Calu3 (cell line): ENCODE measurements around the gene MYT1. TPM values are rescaled to one million over a fixed set of nuclear protein-coding genes. Genes with fewer than 3 reads are reported as not detected.
"Not testable (repeated sequence)": the region's sequence is repeated elsewhere in the genome, so short reads cannot be mapped to it uniquely, and the experiment has no call there.

Experiments
- BruUV-seq: library from RNA; stranded (reverse); fragments of 400-500 nt; replicated peaks from 2 replicates; lab custom pipeline; 2021; lab: Mats Ljungman, UMichigan
- CTCF ChIA-PET: fragments of 300-600 bp; sonication (Branson Sonifier 250); formaldehyde crosslinking; loops from one replicate; lab custom pipeline; 2022; ENCODE audit warnings: antibody characterized with exemption; lab: Charles Lee
- DNase-seq: peaks from one replicate; pipeline ENCODE4 v3.0.0; 2022
- H3K27ac Mint-ChIP-seq: one replicate; pipeline ENCODE4 v1.8.0; 2022; ENCODE audit warnings: mixed read lengths; ENCODE audit not compliant: unreplicated experiment
- H3K27me3 Mint-ChIP-seq: one replicate; pipeline ENCODE4 v1.8.0; 2022; ENCODE audit warnings: mixed read lengths; ENCODE audit not compliant: unreplicated experiment
- H3K36me3 Mint-ChIP-seq: one replicate; pipeline ENCODE4 v1.8.0; 2022; ENCODE audit warnings: mild to moderate bottlenecking, moderate library complexity, mixed read lengths; ENCODE audit not compliant: insufficient read depth, unreplicated experiment
- H3K4me1 Mint-ChIP-seq: one replicate; pipeline ENCODE4 v1.8.0; 2022; ENCODE audit warnings: mild to moderate bottlenecking, low read depth, mixed read lengths; ENCODE audit not compliant: unreplicated experiment
- H3K4me3 Mint-ChIP-seq: one replicate; pipeline ENCODE4 v1.8.0; 2022; ENCODE audit warnings: mild to moderate bottlenecking, low read depth, moderate library complexity, mixed read lengths; ENCODE audit not compliant: unreplicated experiment
- H3K9me3 Mint-ChIP-seq: one replicate; pipeline ENCODE4 v1.8.0; 2022; ENCODE audit warnings: low read depth, mixed read lengths; ENCODE audit not compliant: unreplicated experiment
- intact Hi-C: fragments of 100-400 bp; cut with micrococcal nuclease; formaldehyde crosslinking; loops from one replicate; pipeline ENCODE4 v1.10.0; 2022; ENCODE audit not compliant: unreplicated experiment
- total RNA-seq: library from RNA; stranded (reverse); gene quantifications from 2 replicates; pipeline ENCODE4 v1.2.3, GENCODE V29; 2022
- TF ChIP-seq, protein P1 (sequence below): fragments of 200-600 bp; IDR thresholded peaks from one replicate; pipeline ENCODE4 v1.8.0; 2022; ENCODE audit warnings: antibody characterized with exemption; ENCODE audit not compliant: unreplicated experiment

MYT1 gene
- total RNA-seq, 1 experiment from 2014 or later: 0.45 TPM

- no peaks in the 10 kb centered on the region for H3K9me3 Mint-ChIP-seq
- intact Hi-C loops: no loop called here
- no peak overlapping the region for H3K27ac Mint-ChIP-seq
- BruUV-seq: no TSS peak
- H3K36me3 Mint-ChIP-seq: no peaks in the 10 kb centered on the region
- peaks cover 66% of the 10 kb centered on the region for H3K27me3 Mint-ChIP-seq
- TF ChIP-seq, protein P1, sequence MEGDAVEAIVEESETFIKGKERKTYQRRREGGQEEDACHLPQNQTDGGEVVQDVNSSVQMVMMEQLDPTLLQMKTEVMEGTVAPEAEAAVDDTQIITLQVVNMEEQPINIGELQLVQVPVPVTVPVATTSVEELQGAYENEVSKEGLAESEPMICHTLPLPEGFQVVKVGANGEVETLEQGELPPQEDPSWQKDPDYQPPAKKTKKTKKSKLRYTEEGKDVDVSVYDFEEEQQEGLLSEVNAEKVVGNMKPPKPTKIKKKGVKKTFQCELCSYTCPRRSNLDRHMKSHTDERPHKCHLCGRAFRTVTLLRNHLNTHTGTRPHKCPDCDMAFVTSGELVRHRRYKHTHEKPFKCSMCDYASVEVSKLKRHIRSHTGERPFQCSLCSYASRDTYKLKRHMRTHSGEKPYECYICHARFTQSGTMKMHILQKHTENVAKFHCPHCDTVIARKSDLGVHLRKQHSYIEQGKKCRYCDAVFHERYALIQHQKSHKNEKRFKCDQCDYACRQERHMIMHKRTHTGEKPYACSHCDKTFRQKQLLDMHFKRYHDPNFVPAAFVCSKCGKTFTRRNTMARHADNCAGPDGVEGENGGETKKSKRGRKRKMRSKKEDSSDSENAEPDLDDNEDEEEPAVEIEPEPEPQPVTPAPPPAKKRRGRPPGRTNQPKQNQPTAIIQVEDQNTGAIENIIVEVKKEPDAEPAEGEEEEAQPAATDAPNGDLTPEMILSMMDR: no peak
- H3K4me3 Mint-ChIP-seq: no peak overlapping the region
- CTCF ChIA-PET: interaction anchor here (0.8 to 2.1 kb wide), 2 partner anchors 39 to 78 kb away, joined by 3 to 8 read pairs; no protein-coding TSS in a partner anchor
- H3K4me1 Mint-ChIP-seq: peaks cover 8% of the 10 kb centered on the region
- DNase-seq: peak; percentile 2
These were observed 47.5 kb upstream of the MYT1 start for GRCh38 chr20:64116541-64117431.

GRCh38 chr20:64117432-64117777, 46.8 kb upstream of the MYT1 start:
- DNase-seq, H3K9me3 Mint-ChIP-seq, H3K4me1 Mint-ChIP-seq, H3K36me3 Mint-ChIP-seq, H3K4me3 Mint-ChIP-seq, H3K27ac Mint-ChIP-seq, intact Hi-C loops, BruUV-seq: not testable (repeated sequence)
- CTCF ChIA-PET: interaction anchor here (0.6 to 0.8 kb wide), 2 partner anchors 39 to 139 kb away, joined by 3 read pairs; no protein-coding TSS in a partner anchor
- H3K27me3 Mint-ChIP-seq: peaks cover 66% of the 10 kb centered on the region

GRCh38 chr20:64119301-64119680, 45.0 kb upstream of the MYT1 start:
- no peak overlapping the region for H3K27ac Mint-ChIP-seq
- H3K36me3 Mint-ChIP-seq: no peaks in the 10 kb centered on the region
- BruUV-seq: no TSS peak
- H3K27me3 Mint-ChIP-seq: peaks cover 66% of the 10 kb centered on the region
- CTCF ChIA-PET: interaction anchor here (1.7 to 3.2 kb wide), 3 partner anchors 36 to 581 kb away, joined by 6 to 33 read pairs (median 11); no protein-coding TSS in a partner anchor
- intact Hi-C loops: no loop called here
- DNase-seq: no peak
- no peak overlapping the region for H3K4me3 Mint-ChIP-seq
- H3K9me3 Mint-ChIP-seq: no peaks in the 10 kb centered on the region
- H3K4me1 Mint-ChIP-seq: peaks cover 8% of the 10 kb centered on the region
- TF ChIP-seq, protein P1: no peak

GRCh38 chr20:64119681-64120341, 44.4 kb upstream of the MYT1 start:
- H3K9me3 Mint-ChIP-seq: no peaks in the 10 kb centered on the region
- H3K4me1 Mint-ChIP-seq: peaks cover 8% of the 10 kb centered on the region
- H3K27me3 Mint-ChIP-seq: peaks cover 66% of the 10 kb centered on the region
- TF ChIP-seq, protein P1: no peak
- H3K4me3 Mint-ChIP-seq: peak overlapping the region; percentile 1
- H3K36me3 Mint-ChIP-seq: no peaks in the 10 kb centered on the region
- BruUV-seq: no TSS peak
- CTCF ChIA-PET: interaction anchor here (0.6 to 3.2 kb wide), 11 partner anchors 17 to 591 kb away, joined by 3 to 33 read pairs (median 4); partner anchors contain the start of genes OPRL1 and RGS19
- no peak overlapping the region for H3K27ac Mint-ChIP-seq
- DNase-seq: no peak
- intact Hi-C loops: loop anchor here (5.0 kb wide), 2 partner anchors 38 to 83 kb away; partner anchors contain the start of genes C20orf204, LKAAEAR1 and OPRL1
